GM23338 (cell line): ENCODE data around the gene TMEM117. TPM values are rescaled to one million over a fixed set of nuclear protein-coding genes. Genes with fewer than 3 reads are reported as not detected.

ENCODE experiments used
- ATAC-seq: fragments of 200-7000 bp; cut with Tn5 transposase; 3 replicates; pipeline ENCODE4 v1.9.1; 2020
- DNase-seq: peaks from one replicate; pipeline ENCODE4 v3.0.0-alpha.2; 2015; ENCODE audit warnings: low spot score
- H2AFZ ChIP-seq: fragments of 200-600 bp; sonication (generic); 2 replicates; pipeline ENCODE4 v1.8.0; 2016; ENCODE audit warnings: antibody characterized with exemption, mild to moderate bottlenecking, moderate library complexity
- H3F3A ChIP-seq: fragments of 200-600 bp; sonication (generic); replicated peaks from 2 replicates; pipeline ENCODE4 v1.8.0; 2017; ENCODE audit warnings: antibody characterized with exemption, mixed run types, low read depth
- H3K27ac ChIP-seq: fragments of 200-600 bp; sonication (generic); 2 replicates; pipeline ENCODE4 v1.6.1; 2016; ENCODE audit warnings: low read depth
- H3K27me3 ChIP-seq: fragments of 200-600 bp; sonication (generic); 2 replicates; pipeline ENCODE4 v1.8.0; 2016; ENCODE audit warnings: mild to moderate bottlenecking, mixed run types, moderate library complexity; ENCODE audit not compliant: insufficient read depth
- H3K36me3 ChIP-seq: fragments of 200-600 bp; sonication (generic); 2 replicates; pipeline ENCODE4 v1.8.0; 2016; ENCODE audit warnings: mild to moderate bottlenecking; ENCODE audit not compliant: insufficient read depth
- H3K4me1 ChIP-seq: fragments of 200-600 bp; sonication (generic); 2 replicates; pipeline ENCODE4 v1.8.0; 2016; ENCODE audit warnings: mild to moderate bottlenecking, moderate library complexity; ENCODE audit not compliant: insufficient read depth
- H3K4me2 ChIP-seq: fragments of 200-600 bp; sonication (generic); 2 replicates; pipeline ENCODE4 v1.7.1; 2017; ENCODE audit warnings: mixed run types
- H3K4me3 ChIP-seq: fragments of 200-600 bp; sonication (generic); 2 replicates; pipeline ENCODE4 v1.6.1; 2016; ENCODE audit warnings: mixed run types
- H3K79me2 ChIP-seq: fragments of 200-600 bp; sonication (generic); replicated peaks from 2 replicates; pipeline ENCODE4 v1.8.0; 2017; ENCODE audit warnings: mild to moderate bottlenecking; ENCODE audit not compliant: insufficient read depth
- H3K9me2 ChIP-seq: fragments of 200-600 bp; sonication (generic); 2 replicates; pipeline ENCODE4 v1.8.0; 2017; ENCODE audit not compliant: insufficient read depth
- H4K20me1 ChIP-seq: fragments of 200-600 bp; sonication (generic); replicated peaks from 2 replicates; pipeline ENCODE4 v1.8.0; 2017; ENCODE audit warnings: mild to moderate bottlenecking; ENCODE audit not compliant: insufficient read depth
- H3K27ac Mint-ChIP-seq: 2 replicates; pipeline ENCODE4 v1.8.0; 2020; ENCODE audit warnings: inconsistent platforms, mild to moderate bottlenecking, moderate library complexity, mixed read lengths
- H3K27me3 Mint-ChIP-seq: 3 replicates; pipeline ENCODE4 v1.8.0; 2022; ENCODE audit warnings: low read depth, mild to moderate bottlenecking, moderate library complexity, mixed read lengths, inconsistent platforms; ENCODE audit not compliant: insufficient read depth, poor library complexity
- H3K36me3 Mint-ChIP-seq: 3 replicates; pipeline ENCODE4 v1.8.0; 2021; ENCODE audit warnings: low read depth, mild to moderate bottlenecking, inconsistent platforms, moderate library complexity, mixed read lengths
- H3K4me1 Mint-ChIP-seq: 3 replicates; pipeline ENCODE4 v1.8.0; 2020; ENCODE audit warnings: mild to moderate bottlenecking, inconsistent platforms, mixed read lengths
- H3K4me3 Mint-ChIP-seq: 3 replicates; pipeline ENCODE4 v1.8.0; 2021; ENCODE audit warnings: moderate library complexity, mild to moderate bottlenecking, inconsistent platforms, mixed read lengths
- H3K9me3 Mint-ChIP-seq: 3 replicates; pipeline ENCODE4 v1.8.0; 2020; ENCODE audit warnings: moderate library complexity, mild to moderate bottlenecking, inconsistent platforms, mixed read lengths
- CREB1 ChIP-seq: fragments of 250-450 bp; sonication (Bioruptor Pico); IDR thresholded peaks from 2 replicates; pipeline ENCODE4 v1.5.0; 2020; ENCODE audit warnings: low read depth, mild to moderate bottlenecking, moderate library complexity
- CTCF ChIP-seq, 2 experiments: fragments of 200-600 bp in 1 of 2; sonication (generic) in 1 of 2; conservative IDR thresholded peaks; 2 replicates each; pipeline versions ENCODE4 v1.5.1 to v1.6.1; 2016 to 2017; ENCODE audit warnings: antibody characterized with exemption in 2 of 2, low read depth in 2 of 2, mild to moderate bottlenecking in 2 of 2, moderate library complexity in 1 of 2
- ETS1 ChIP-seq: IDR thresholded peaks from 2 replicates; pipeline ENCODE4 v1.6.1; 2016; ENCODE audit warnings: antibody characterized with exemption
- EZH2 ChIP-seq: fragments of 200-600 bp; sonication (generic); IDR thresholded peaks from one replicate; pipeline ENCODE4 v1.8.0; 2017; ENCODE audit warnings: antibody characterized with exemption, mild to moderate bottlenecking, low read depth; ENCODE audit not compliant: unreplicated experiment
- EZH2phosphoT487 ChIP-seq: fragments of 200-600 bp; sonication (generic); IDR thresholded peaks from one replicate; pipeline ENCODE4 v1.8.1; 2018; ENCODE audit warnings: antibody characterized with exemption; ENCODE audit not compliant: unreplicated experiment
- JUNB ChIP-seq: IDR thresholded peaks from one replicate; pipeline ENCODE4 v1.6.1; 2016; ENCODE audit warnings: antibody characterized with exemption; ENCODE audit not compliant: unreplicated experiment
- NANOG ChIP-seq: IDR thresholded peaks from 2 replicates; pipeline ENCODE4 v1.6.1; 2016; ENCODE audit warnings: antibody characterized with exemption, borderline replicate concordance
- POLR2AphosphoS5 ChIP-seq: IDR thresholded peaks from 2 replicates; pipeline ENCODE4 v1.6.1; 2016; ENCODE audit warnings: antibody characterized with exemption, low read depth
- STAT1 ChIP-seq: IDR thresholded peaks from one replicate; pipeline ENCODE4 v1.6.1; 2016; ENCODE audit warnings: antibody characterized with exemption; ENCODE audit not compliant: unreplicated experiment
- ZNF114 ChIP-seq: fragments of 250-450 bp; sonication (Bioruptor Pico); IDR thresholded peaks from 2 replicates; pipeline ENCODE4 v1.5.0; 2020; ENCODE audit warnings: mild to moderate bottlenecking, moderate library complexity
- ZNF331 ChIP-seq: fragments of 250-450 bp; sonication (Bioruptor Pico); IDR thresholded peaks from 2 replicates; pipeline ENCODE4 v1.5.0; 2020; ENCODE audit warnings: low read depth, mild to moderate bottlenecking, moderate library complexity
- ZNF462 ChIP-seq: fragments of 250-450 bp; sonication (Bioruptor Pico); IDR thresholded peaks from 2 replicates; pipeline ENCODE4 v1.5.0; 2020; ENCODE audit warnings: mild to moderate bottlenecking, moderate library complexity
- polyA plus RNA-seq: library from polyadenylated mRNA; unstranded; fragments of >200 nt; fragmentation: Nextera tagmentation; extraction: Ambion mirVana; gene quantifications from 2 replicates; pipeline ENCODE4 v1.2.1, GENCODE V29; 2016
- total RNA-seq: library from RNA; depleted of rRNA; stranded (reverse); fragments of >200 nt; shearing (Covaris generic); gene quantifications from 2 replicates; pipeline ENCODE4 v1.2.3, GENCODE V29; 2014
- TF ChIP-seq, protein P1 (sequence below): IDR thresholded peaks from one replicate; pipeline ENCODE4 v1.6.1; 2018; ENCODE audit warnings: antibody characterized with exemption; ENCODE audit not compliant: unreplicated experiment

TMEM117 gene
- total and polyA plus RNA-seq, 2 experiments from 2014 or later: 0.94 to 1.6 TPM

DNA sequence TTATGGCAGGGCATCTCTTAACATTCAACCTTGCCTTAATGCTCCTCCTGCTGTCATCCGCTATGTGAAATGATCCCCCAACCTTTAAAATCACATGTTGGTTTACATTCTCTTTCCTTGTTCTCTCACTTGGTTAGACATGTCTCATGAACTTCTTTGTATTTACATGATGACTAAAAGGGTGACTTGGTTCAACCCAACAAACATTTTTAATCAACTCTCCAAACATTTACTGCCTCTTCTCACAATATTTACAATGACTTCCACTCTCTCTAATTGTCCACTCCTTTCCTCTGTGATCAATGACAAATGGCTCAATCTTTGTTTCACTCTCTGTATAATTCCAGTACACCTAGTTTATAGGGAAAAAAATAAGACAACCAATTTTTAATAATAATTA is 534.1 kb downstream of the TMEM117 start:
- Histone ChIP-seq H3K79me2 (no peaks in the 10 kb centered on the region), H3K4me3 (no peak overlapping the region), H3K4me2 (no peak overlapping the region), H3K9me2 (no peaks in the 10 kb centered on the region), H3F3A (no peaks in the 10 kb centered on the region), H3K27me3 (no peaks in the 10 kb centered on the region), H3K36me3 (no peaks in the 10 kb centered on the region), H3K27ac (no peak overlapping the region), H2AFZ (no peak overlapping the region), H4K20me1 (no peaks in the 10 kb centered on the region), H3K4me1 (no peaks in the 10 kb centered on the region)
- Mint-ChIP-seq H3K27ac (no peak overlapping the region), H3K4me3 (no peak overlapping the region), H3K27me3 (no peaks in the 10 kb centered on the region), H3K36me3 (no peaks in the 10 kb centered on the region), H3K9me3 (no peaks in the 10 kb centered on the region), H3K4me1 (no peaks in the 10 kb centered on the region; the same call in 2 of the 3 replicates)
- TF ChIP-seq CREB1: no peak
- TF ChIP-seq NANOG: no peak
- TF ChIP-seq, protein P1, sequence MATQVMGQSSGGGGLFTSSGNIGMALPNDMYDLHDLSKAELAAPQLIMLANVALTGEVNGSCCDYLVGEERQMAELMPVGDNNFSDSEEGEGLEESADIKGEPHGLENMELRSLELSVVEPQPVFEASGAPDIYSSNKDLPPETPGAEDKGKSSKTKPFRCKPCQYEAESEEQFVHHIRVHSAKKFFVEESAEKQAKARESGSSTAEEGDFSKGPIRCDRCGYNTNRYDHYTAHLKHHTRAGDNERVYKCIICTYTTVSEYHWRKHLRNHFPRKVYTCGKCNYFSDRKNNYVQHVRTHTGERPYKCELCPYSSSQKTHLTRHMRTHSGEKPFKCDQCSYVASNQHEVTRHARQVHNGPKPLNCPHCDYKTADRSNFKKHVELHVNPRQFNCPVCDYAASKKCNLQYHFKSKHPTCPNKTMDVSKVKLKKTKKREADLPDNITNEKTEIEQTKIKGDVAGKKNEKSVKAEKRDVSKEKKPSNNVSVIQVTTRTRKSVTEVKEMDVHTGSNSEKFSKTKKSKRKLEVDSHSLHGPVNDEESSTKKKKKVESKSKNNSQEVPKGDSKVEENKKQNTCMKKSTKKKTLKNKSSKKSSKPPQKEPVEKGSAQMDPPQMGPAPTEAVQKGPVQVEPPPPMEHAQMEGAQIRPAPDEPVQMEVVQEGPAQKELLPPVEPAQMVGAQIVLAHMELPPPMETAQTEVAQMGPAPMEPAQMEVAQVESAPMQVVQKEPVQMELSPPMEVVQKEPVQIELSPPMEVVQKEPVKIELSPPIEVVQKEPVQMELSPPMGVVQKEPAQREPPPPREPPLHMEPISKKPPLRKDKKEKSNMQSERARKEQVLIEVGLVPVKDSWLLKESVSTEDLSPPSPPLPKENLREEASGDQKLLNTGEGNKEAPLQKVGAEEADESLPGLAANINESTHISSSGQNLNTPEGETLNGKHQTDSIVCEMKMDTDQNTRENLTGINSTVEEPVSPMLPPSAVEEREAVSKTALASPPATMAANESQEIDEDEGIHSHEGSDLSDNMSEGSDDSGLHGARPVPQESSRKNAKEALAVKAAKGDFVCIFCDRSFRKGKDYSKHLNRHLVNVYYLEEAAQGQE: no peak
- TF ChIP-seq ZNF114 (CRISPR knock-in tag): no peak
- TF ChIP-seq POLR2AphosphoS5: no peak
- no peak for TF ChIP-seq CTCF (conservative IDR thresholded peaks at IDR 0.05; ENCODE audit: low read depth in 2 of 2)
- TF ChIP-seq EZH2: no peak
- TF ChIP-seq STAT1: no peak
- no peak for TF ChIP-seq JUNB
- TF ChIP-seq EZH2phosphoT487: no peak
- no peak for TF ChIP-seq ZNF462 (CRISPR knock-in tag)
- TF ChIP-seq ZNF331 (CRISPR knock-in tag): no peak
- TF ChIP-seq ETS1: no peak
- ATAC-seq (no peak), DNase-seq (no peak)
